ENCODE data around the gene PIGN.

PIGN gene

DNA sequence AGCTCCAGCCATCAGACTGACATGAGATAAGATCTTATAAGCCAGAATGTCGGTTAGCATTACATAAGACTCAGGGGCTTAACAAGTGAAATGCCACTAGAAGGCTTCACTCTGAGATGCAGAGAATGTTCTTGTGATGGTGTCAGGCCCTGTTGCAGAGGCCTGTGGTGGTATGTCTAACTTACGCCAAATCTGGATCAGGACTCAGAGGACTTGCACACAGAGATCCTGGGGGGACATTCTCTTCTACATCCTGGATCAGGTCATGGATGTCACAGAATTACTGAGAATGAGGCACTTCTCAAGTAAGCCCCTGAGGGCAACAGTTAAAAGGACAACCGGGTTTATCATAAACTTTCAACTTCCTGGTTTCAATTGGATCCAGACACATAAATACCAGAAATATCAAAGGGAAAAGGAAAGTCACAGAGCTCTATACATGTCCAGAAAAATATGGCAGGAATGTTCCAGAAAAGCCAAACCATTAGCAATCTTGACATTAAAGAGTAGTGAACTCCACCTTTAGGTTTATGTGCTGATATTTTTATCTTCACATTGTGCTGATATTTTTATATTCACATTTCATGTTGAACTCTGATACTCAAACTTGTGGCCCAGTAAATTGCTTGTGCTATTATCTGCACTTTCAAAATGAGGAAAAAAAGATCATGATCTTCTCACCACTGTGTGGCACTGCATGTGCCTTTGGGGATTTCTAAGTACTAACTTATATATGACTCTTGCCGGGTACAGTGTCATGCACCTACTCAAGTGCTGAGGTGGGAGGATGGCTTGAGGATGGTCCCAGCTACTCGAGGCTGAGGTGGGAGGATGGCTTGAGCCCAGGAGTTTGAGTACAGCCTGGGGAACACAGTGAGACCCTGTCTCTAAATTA is 156.5 kb downstream of the PIGN start:
- Mint-ChIP-seq H3K36me3 (no peaks in the 10 kb centered on the region), H3K27ac (no peak overlapping the region), H3K4me3 (no peak overlapping the region), H3K9me3 (no peaks in the 10 kb centered on the region), H3K4me1 (peaks cover 10% of the 10 kb centered on the region)
- no peak for ATAC-seq
- DNase-seq (ENCODE audit: low spot score in 2 of 2), result no peak

DNA sequence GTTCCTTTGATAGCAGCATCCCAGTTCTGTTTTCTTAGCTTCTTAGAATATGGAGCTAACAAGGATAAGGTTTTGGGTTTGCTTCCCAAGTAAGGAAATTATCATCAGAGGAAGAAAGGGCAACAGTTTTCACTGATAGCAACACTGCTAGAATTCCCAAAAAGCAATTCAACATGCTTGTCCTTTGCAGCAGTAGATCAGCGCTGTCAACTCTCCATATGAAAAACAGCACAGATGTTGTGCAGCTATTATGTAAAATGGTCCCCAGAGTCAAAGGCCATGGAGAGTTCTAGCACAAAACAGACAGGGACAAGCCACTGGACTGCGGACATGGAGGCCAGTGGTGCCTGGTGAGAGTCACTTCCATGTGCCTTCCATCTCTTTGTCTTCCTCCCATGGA is 158.1 kb downstream of the PIGN start:
- H3K27ac Mint-ChIP-seq, result no peak overlapping the region
- DNase-seq (ENCODE audit: low spot score in 2 of 2), result no peak
- H3K4me1 Mint-ChIP-seq, result no peaks in the 10 kb centered on the region
- no peaks in the 10 kb centered on the region for H3K9me3 Mint-ChIP-seq
- H3K4me3 Mint-ChIP-seq, result no peak overlapping the region
- ATAC-seq, result no peak
- H3K36me3 Mint-ChIP-seq, result no peaks in the 10 kb centered on the region

DNA sequence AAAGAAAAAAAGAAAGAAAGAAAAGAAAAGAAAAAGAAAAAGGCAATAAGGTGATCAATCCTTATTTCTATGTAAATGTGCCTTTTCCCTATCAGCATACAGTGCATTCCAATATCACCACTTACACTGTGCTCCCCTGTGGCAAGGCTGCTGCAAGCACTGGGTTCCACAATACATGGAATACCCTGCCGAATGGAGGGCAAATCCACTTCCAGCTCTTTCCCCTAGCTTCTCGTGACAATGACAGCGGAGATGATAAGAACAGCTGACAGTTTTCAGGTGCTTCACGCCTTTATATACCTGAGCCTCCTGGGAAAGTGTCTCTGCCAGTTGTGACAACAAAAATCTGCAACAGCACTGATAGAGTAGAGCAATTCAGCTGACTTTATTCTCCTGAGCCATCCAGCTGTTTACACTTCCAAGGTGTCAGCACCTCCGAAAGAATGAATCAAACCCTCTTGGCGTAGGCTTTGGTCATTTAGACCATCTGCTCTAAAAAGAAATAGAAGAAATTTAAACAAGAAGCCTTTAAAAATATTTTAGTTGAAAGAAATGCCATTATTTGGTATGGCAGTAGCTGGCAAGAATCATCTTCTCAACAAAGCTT is 158.8 kb downstream of the PIGN start:
- no peak for ATAC-seq
- no peak overlapping the region for H3K27ac Mint-ChIP-seq

DNA sequence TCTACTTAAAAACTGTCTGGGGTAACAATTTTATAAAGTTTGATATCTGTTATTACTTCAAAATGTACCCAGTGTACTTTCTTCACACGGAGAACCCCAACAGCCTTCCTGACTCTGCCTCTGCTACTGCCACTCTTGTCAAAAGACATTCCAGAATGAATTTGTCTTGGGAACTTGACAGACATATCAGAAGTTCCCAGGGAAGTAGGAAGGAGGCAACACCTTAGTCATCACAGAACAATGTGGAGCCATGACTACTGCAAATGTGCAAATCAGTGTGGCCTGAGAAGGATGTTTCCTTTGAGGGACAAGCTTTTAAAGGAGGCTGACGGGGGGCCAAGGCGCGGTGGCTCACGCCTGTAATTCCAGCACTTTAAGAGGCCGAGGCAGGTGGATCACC is 160.3 kb downstream of the PIGN start:
- no peaks in the 10 kb centered on the region for H3K36me3 Mint-ChIP-seq
- H3K9me3 Mint-ChIP-seq, result no peaks in the 10 kb centered on the region
- no peak overlapping the region for H3K27ac Mint-ChIP-seq
- ATAC-seq (no peak), DNase-seq (ENCODE audit: low spot score in 2 of 2) (no peak)
- no peaks in the 10 kb centered on the region for H3K4me1 Mint-ChIP-seq
- no peak overlapping the region for H3K4me3 Mint-ChIP-seq

More for the DNA sequence above, 158.8 kb downstream of the PIGN start:
- Mint-ChIP-seq H3K36me3 (no peaks in the 10 kb centered on the region), H3K4me3 (no peak overlapping the region), H3K4me1 (no peaks in the 10 kb centered on the region), H3K9me3 (no peaks in the 10 kb centered on the region)
- no peak for DNase-seq (ENCODE audit: low spot score in 2 of 2)

DNA sequence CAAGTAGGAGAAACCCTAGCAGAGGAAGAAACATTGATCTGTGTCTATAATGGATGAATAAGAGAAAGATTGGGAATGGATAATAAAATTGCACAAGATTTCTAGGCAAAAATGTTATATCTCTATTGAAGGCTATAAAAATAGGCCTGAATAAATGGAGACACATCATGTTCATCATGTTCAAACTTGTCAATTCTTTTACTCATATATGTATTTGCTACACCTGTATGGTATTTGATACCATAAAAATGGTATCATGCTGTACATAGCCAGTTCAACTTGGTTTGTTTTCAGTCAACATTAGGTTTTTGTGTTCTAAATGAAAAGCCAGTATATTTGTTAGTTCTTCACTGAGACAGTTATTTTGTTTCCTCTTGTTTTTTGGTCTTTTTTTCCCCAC is 161.9 kb downstream of the PIGN start:
- ATAC-seq (no peak), DNase-seq (ENCODE audit: low spot score in 2 of 2) (no peak)
- no peaks in the 10 kb centered on the region for H3K36me3 Mint-ChIP-seq
- H3K9me3 Mint-ChIP-seq, result no peaks in the 10 kb centered on the region
- no peak overlapping the region for H3K4me3 Mint-ChIP-seq
- no peak overlapping the region for H3K27ac Mint-ChIP-seq
- H3K4me1 Mint-ChIP-seq, result no peaks in the 10 kb centered on the region

DNA sequence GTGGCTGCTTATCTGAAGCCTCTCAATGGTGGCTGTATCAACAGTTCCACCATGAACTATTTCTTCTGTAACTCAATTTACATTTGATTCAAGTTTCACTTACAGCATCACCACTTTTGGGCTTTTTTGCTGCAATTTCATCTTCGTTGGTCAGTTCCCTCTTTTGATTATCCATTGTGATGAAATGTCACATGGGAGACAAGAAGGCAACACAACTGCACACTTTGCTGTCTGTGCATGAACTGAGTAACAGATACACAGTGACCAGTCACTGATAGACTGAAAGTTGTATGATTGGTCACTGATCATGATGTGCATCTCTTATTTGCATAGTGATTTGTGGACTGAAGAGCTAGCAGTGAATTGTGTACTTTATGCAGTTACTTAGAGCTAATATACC is 163.3 kb downstream of the PIGN start:
- Mint-ChIP-seq H3K4me1 (no peaks in the 10 kb centered on the region), H3K9me3 (no peaks in the 10 kb centered on the region), H3K4me3 (no peak overlapping the region), H3K27ac (no peak overlapping the region), H3K36me3 (no peaks in the 10 kb centered on the region)
- ATAC-seq, result no peak
- no peak for DNase-seq (ENCODE audit: low spot score in 2 of 2)

DNA sequence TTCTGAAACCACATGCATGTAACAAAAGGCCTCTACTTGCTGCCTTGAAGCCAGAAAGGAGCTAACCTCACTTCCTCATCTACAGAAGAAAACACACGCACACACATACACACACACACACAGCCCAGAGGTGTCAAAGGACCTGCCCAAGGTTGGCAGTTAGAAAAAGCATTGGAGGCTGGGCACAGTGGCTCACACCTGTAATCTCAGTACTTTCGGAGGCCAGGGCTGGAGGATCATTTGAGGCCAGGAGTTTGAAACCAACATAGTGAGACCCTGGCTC is 168.2 kb downstream of the PIGN start:
- no peaks in the 10 kb centered on the region for H3K36me3 Mint-ChIP-seq
- no peaks in the 10 kb centered on the region for H3K4me1 Mint-ChIP-seq
- no peak overlapping the region for H3K4me3 Mint-ChIP-seq
- no peak for DNase-seq (ENCODE audit: low spot score in 2 of 2)
- no peaks in the 10 kb centered on the region for H3K9me3 Mint-ChIP-seq
- H3K27ac Mint-ChIP-seq, result no peak overlapping the region
- no peak for ATAC-seq

DNA sequence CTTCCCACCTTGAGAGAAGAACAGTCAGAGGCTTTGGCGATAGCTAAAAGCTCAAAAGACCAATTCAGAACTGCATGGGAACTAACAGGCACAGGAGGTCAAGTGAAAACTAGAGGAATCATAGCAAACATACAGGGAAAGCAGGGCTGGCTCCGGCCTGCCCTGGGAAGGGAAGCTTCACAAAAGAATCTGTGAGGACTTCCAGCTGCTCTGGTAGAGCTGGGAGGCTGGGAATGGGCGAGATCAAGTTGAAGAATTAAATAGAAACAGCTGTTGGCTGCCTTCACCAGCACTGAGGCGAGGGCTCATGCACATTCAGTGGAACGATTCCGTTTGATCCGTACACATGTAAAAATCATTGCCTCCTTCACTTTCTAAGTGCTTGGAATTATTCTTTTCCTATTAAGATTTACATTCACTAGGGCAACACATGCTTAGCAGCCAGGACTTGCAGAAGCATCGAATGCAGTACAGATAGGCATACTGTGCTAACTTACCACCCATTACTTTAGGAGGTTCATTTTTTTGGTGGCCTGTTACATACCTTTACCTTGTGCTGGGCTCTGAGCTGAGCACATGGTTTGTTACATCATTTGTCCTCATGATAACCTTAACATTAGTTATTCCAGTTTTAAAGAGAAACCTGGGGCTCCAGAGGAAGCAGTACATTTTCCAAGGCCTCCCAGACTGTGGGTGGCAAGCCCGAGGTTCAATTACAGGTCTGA is 168.7 kb downstream of the PIGN start:
- no peaks in the 10 kb centered on the region for H3K9me3 Mint-ChIP-seq
- ATAC-seq (peak; percentile 11), DNase-seq (ENCODE audit: low spot score in 2 of 2) (no peak)
- no peak overlapping the region for H3K27ac Mint-ChIP-seq
- H3K4me3 Mint-ChIP-seq, result no peak overlapping the region
- no peaks in the 10 kb centered on the region for H3K36me3 Mint-ChIP-seq
- no peaks in the 10 kb centered on the region for H3K4me1 Mint-ChIP-seq

DNA sequence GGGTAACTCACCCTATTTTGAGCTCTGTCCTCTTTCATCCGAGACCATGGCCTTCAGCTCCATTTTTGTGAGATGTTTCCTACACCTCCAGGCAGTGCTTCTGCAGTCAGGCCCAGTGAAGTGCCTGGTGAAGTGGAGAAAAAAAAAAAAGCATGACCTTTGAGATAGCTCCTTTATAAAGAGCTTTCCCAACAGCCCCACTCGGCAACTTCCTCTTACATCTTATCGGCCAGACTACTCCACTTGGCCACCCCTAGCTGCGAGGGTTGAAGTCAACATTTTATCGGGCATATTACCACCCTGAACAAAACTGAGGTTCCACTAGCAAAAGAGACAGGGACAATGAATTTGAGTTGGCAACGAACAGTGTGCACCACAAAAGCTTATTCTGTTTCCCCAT is 169.2 kb downstream of the PIGN start:
- Mint-ChIP-seq H3K36me3 (no peaks in the 10 kb centered on the region), H3K4me1 (no peaks in the 10 kb centered on the region), H3K9me3 (no peaks in the 10 kb centered on the region), H3K27ac (no peak overlapping the region), H3K4me3 (no peak overlapping the region)
- ATAC-seq, result no peak
- DNase-seq (ENCODE audit: low spot score in 2 of 2), result no peak

DNA sequence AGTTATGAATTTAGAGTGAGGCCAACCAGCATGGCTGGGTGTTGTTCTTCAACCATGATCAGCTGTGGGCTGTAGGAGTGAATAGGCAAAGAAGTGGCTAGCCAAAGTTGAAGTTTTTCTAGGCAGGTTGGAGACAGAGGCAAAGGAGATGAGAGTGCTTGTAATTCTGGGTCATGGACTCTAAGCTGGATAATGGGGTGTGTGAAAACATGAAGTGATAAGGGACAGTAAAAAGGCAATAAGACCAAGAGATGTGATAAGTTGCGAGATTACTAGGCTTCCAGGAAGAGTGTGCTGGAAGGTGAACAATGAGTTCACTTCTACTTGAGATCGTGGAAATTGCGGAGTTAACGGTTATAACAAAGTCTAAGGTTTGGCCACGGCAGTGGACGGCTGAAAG is 175.4 kb downstream of the PIGN start:
- Mint-ChIP-seq H3K4me1 (no peaks in the 10 kb centered on the region), H3K27ac (no peak overlapping the region), H3K4me3 (no peak overlapping the region), H3K36me3 (no peaks in the 10 kb centered on the region), H3K9me3 (no peaks in the 10 kb centered on the region)
- DNase-seq (ENCODE audit: low spot score in 2 of 2) (no peak), ATAC-seq (no peak)

DNA sequence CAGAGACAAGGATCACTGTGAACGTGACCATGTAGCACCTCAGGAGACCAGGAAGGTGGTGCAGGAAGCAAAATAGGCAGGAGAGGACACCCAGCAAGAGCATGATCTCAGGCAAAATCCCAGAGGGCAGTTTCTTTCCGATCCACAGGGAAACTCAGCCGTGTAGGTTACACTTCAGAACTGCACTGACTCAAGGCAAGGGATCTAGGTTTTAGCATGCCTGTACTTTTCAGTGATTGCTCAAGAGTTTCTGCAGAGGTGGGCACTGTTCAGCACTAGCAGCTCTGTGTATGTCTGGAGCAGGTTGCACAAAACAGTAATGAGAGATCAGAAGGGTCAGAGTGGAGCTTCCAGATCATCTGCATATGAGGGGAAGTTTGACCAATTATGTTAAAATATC is 177.3 kb downstream of the PIGN start:
- ATAC-seq, result no peak
- no peak overlapping the region for H3K4me3 Mint-ChIP-seq

DNA sequence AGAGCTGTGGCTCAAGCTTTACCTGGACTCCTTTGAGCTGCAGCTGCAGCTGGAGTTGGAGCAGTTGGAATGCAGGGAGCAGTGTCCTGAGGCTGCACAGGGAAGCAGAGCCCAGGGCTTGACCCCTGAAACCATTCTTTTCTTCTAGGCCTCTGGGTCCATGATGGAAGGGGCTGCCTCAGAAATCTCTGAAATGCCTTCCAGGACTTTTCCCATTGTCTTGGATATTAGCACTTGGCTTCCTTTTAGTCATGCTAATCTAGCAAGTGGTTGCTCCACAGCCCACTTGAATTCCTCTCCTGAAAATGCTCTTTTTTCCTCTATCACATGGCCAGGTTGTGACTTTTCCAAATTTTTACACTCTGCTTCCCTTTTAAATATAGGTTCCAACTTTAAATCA is 185.5 kb downstream of the PIGN start:
- ATAC-seq, result no peak
- DNase-seq (ENCODE audit: low spot score in 2 of 2), result no peak
- Mint-ChIP-seq H3K4me1 (peaks cover 9% of the 10 kb centered on the region), H3K27ac (no peak overlapping the region), H3K9me3 (peaks cover 5% of the 10 kb centered on the region), H3K36me3 (no peaks in the 10 kb centered on the region), H3K4me3 (no peak overlapping the region)

More for the DNA sequence above, 177.3 kb downstream of the PIGN start:
- Mint-ChIP-seq H3K36me3 (no peaks in the 10 kb centered on the region), H3K27ac (no peak overlapping the region), H3K4me1 (no peaks in the 10 kb centered on the region), H3K9me3 (no peaks in the 10 kb centered on the region)
- DNase-seq (ENCODE audit: low spot score in 2 of 2), result no peak

DNA sequence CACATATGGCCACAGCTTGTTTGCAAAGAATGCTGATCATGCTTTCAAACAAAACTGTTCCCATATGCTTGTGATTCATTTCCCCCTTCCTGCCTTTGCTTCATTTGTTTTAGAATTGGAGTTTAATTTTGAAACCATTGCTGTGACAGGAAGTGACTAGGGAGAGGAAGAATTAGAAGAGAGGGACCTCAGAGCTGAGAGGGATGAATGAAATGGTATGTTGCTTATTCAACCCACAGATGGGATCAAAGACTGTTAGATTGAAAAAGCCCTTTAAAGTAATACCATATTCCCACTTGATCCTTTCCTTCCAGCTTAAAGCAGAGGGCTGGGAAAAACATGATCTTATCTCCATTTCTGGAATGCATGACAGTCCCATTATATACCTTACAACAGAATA is 187.9 kb downstream of the PIGN start:
- Mint-ChIP-seq H3K27ac (no peak overlapping the region), H3K36me3 (no peaks in the 10 kb centered on the region), H3K4me1 (peaks cover 9% of the 10 kb centered on the region), H3K9me3 (peaks cover 5% of the 10 kb centered on the region), H3K4me3 (no peak overlapping the region)
- DNase-seq (ENCODE audit: low spot score in 2 of 2), result no peak
- ATAC-seq, result peak; percentile 48

DNA sequence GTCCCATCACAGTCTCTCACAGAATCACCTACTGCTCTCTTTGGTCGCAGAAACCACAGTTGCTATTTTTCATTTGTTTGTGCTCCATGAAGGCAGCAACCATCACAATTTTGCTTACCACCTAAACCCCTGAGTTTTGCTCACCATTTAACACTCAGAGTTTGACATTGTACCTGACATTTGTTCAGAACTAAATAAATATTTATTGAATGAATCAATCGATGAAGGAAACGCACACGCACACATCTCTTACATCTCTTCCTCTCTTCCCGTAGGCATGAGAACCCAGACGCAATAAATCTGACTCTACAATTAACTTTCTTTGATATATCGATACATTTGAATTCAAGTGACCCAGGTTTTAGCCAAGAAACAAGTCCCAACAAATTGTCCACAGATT is 188.5 kb downstream of the PIGN start:
- Mint-ChIP-seq H3K36me3 (no peaks in the 10 kb centered on the region), H3K9me3 (peaks cover 5% of the 10 kb centered on the region), H3K27ac (no peak overlapping the region), H3K4me1 (peaks cover 9% of the 10 kb centered on the region), H3K4me3 (no peak overlapping the region)
- ATAC-seq (no peak), DNase-seq (ENCODE audit: low spot score in 2 of 2) (no peak)

DNA sequence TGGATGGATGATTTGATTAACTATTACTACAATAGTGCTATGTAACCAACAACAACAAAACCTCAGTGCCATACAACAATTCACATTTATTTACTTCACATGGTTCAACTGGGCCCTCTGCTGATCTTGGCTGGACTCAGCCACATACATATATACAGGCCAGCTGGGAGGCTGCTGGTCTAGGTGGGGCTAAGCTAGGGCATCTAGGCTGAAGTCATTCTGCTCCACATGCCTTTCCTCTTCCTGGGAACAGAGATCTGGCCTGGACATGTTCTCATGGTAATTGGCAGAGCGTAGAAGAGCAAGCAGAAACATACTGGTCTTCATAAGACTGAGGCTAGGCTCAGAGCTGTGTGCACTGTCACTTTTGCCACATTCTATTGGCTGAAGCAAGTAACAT is 191.2 kb downstream of the PIGN start:
- peaks cover 9% of the 10 kb centered on the region for H3K4me1 Mint-ChIP-seq
- no peak for DNase-seq (ENCODE audit: low spot score in 2 of 2)
- no peak overlapping the region for H3K4me3 Mint-ChIP-seq
- H3K36me3 Mint-ChIP-seq, result no peaks in the 10 kb centered on the region
- peak; percentile 24 for ATAC-seq
- H3K27ac Mint-ChIP-seq, result no peak overlapping the region
- peaks cover 5% of the 10 kb centered on the region for H3K9me3 Mint-ChIP-seq

DNA sequence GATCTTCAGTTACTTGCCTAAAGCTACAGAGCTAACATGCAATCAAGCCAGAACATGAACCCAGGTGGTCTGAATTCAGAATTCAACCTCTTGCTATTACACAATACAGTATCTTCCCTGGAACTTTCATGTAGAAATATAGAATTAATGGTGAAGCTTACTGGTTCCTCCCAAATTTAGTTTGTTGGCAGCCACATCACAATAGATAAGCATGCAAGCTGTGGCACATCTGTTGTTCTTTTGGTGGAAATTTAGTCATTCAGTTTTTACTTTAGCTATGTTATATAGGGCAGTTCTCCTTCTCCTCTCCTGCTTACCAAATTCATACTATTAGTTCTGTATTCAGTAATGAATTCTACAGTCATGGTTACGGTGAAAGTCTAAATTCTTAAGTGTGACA is 193.0 kb downstream of the PIGN start:
- Mint-ChIP-seq H3K36me3 (no peaks in the 10 kb centered on the region), H3K4me1 (peaks cover 7% of the 10 kb centered on the region), H3K27ac (no peak overlapping the region), H3K4me3 (no peak overlapping the region), H3K9me3 (no peaks in the 10 kb centered on the region)
- ATAC-seq (no peak), DNase-seq (ENCODE audit: low spot score in 2 of 2) (no peak)

Measured in stimulated activated effector memory CD8-positive, alpha-beta T cell treated with anti-CD3 and anti-CD28 coated beads, Interleukin-12 subunit alpha, Interleukin-12 subunit beta, amount 100 ng/mL, for 72 hours (primary cell).